A673 (cell line): ENCODE results near the gene SMIM8. TPM values are rescaled to one million over a fixed set of nuclear protein-coding genes. Genes with fewer than 3 reads are reported as not detected.

Experiments
- BruUV-seq: library from RNA; stranded (reverse); fragments of 400-500 nt; replicated peaks from 2 replicates; lab custom pipeline; 2021; lab: Mats Ljungman, UMichigan
- CTCF ChIA-PET: fragments of 300-600 bp; sonication (Branson Sonifier 250); formaldehyde crosslinking; loops from one replicate; lab custom pipeline; 2022; ENCODE audit warnings: antibody characterized with exemption; lab: Charles Lee
- POLR2A ChIA-PET: fragments of 300-600 bp; sonication (Branson Sonifier 250); formaldehyde crosslinking; loops from one replicate; lab custom pipeline; 2022; ENCODE audit warnings: antibody characterized with exemption; ENCODE audit not compliant: low non-redundant PET; lab: Charles Lee
- DNase-seq: peaks from one replicate; pipeline ENCODE4 v3.0.0-alpha.2; 2015; ENCODE audit warnings: low spot score
- H3K27ac ChIP-seq: fragments of 200-600 bp; sonication (generic); 2 replicates; pipeline ENCODE4 v1.5.1; 2016; ENCODE audit warnings: mixed run types, low read depth, mild to moderate bottlenecking, mixed read lengths, antibody characterized with exemption, low read length; ENCODE audit not compliant: poor library complexity, severe bottlenecking
- H3K27me3 ChIP-seq: fragments of 200-600 bp; sonication (generic); replicated peaks from 2 replicates; pipeline ENCODE4 v1.6.1; 2017; ENCODE audit warnings: mixed run types, low read depth, mild to moderate bottlenecking, mixed read lengths, antibody characterized with exemption, low read length; ENCODE audit not compliant: insufficient read depth, poor library complexity
- H3K36me3 ChIP-seq: fragments of 200-600 bp; sonication (generic); 2 replicates; pipeline ENCODE4 v1.6.1; 2016; ENCODE audit warnings: mixed run types, mild to moderate bottlenecking, mixed read lengths, antibody characterized with exemption, low read length; ENCODE audit not compliant: insufficient read depth, poor library complexity, severe bottlenecking
- H3K4me1 ChIP-seq: fragments of 200-600 bp; sonication (generic); 2 replicates; pipeline ENCODE4 v1.6.1; 2017; ENCODE audit warnings: mixed run types, mild to moderate bottlenecking, mixed read lengths, antibody characterized with exemption, low read length; ENCODE audit not compliant: insufficient read depth, poor library complexity, severe bottlenecking
- H3K4me3 ChIP-seq: fragments of 200-600 bp; sonication (generic); 2 replicates; pipeline ENCODE4 v1.5.1; 2016; ENCODE audit warnings: low read depth, mixed run types, mild to moderate bottlenecking, mixed read lengths, low read length; ENCODE audit not compliant: poor library complexity, severe bottlenecking
- H3K9me3 ChIP-seq: fragments of 200-600 bp; sonication (generic); 2 replicates; pipeline ENCODE4 v1.6.1; 2016; ENCODE audit warnings: mixed run types, low read depth, mild to moderate bottlenecking, mixed read lengths, antibody characterized with exemption, low read length; ENCODE audit not compliant: poor library complexity, severe bottlenecking
- CTCF ChIP-seq: fragments of 300-800, 200-600 bp; sonication (generic); conservative IDR thresholded peaks from 2 replicates; pipeline ENCODE4 v1.5.1; 2017; ENCODE audit warnings: low read depth, mild to moderate bottlenecking, antibody characterized with exemption, low read length, moderate library complexity, mixed read lengths
- EZH2 ChIP-seq: fragments of 200-600 bp; sonication (generic); IDR thresholded peaks from 2 replicates; pipeline ENCODE4 v1.6.1; 2017; ENCODE audit warnings: borderline replicate concordance, low read depth, mild to moderate bottlenecking, mixed read lengths, antibody characterized with exemption, low read length; ENCODE audit not compliant: poor library complexity, severe bottlenecking
- intact Hi-C: fragments of 100-400 bp; cut with micrococcal nuclease; formaldehyde crosslinking; loops from one replicate; pipeline ENCODE4 v1.10.0; 2022; ENCODE audit not compliant: unreplicated experiment
- total RNA-seq: library from RNA; stranded (reverse); gene quantifications from 2 replicates; pipeline ENCODE4 v1.2.3, GENCODE V29; 2021

SMIM8 gene
- total RNA-seq, 1 experiment from 2014 or later = 18.8 TPM

- H3K4me1 ChIP-seq = no peaks in the 10 kb centered on the region
- intact Hi-C loops = no loop called here
- H3K9me3 ChIP-seq = no peaks in the 10 kb centered on the region
- no peaks in the 10 kb centered on the region for H3K27me3 ChIP-seq
- TF ChIP-seq EZH2 (no peak), CTCF (no peak)
- no peak for DNase-seq
- POLR2A ChIA-PET = no interaction called here
- no TSS peak for BruUV-seq
- no peaks in the 10 kb centered on the region for H3K36me3 ChIP-seq
- no peak overlapping the region for H3K27ac ChIP-seq
- no peak overlapping the region for H3K4me3 ChIP-seq
- CTCF ChIA-PET = no interaction called here
These were observed 24.3 kb downstream of the SMIM8 start for GRCh38 chr6:87346700-87347099.

- H3K4me3 ChIP-seq = no peak overlapping the region
- no peak for DNase-seq
- no peaks in the 10 kb centered on the region for H3K36me3 ChIP-seq
- TF ChIP-seq CTCF (no peak), EZH2 (no peak)
- BruUV-seq = no TSS peak
- H3K9me3 ChIP-seq = no peaks in the 10 kb centered on the region
- ChIA-PET CTCF (no interaction called here), POLR2A (no interaction called here)
- no peak overlapping the region for H3K27ac ChIP-seq
- no peaks in the 10 kb centered on the region for H3K27me3 ChIP-seq
- no peaks in the 10 kb centered on the region for H3K4me1 ChIP-seq
- intact Hi-C loops = no loop called here
These were observed 27.5 kb downstream of the SMIM8 start for GRCh38 chr6:87349896-87350295.

- BruUV-seq = no TSS peak
- Histone ChIP-seq H3K4me1 (no peaks in the 10 kb centered on the region), H3K4me3 (no peak overlapping the region), H3K9me3 (no peaks in the 10 kb centered on the region), H3K27me3 (no peaks in the 10 kb centered on the region), H3K27ac (no peak overlapping the region), H3K36me3 (no peaks in the 10 kb centered on the region)
- DNase-seq = peak; percentile 21
- ChIA-PET POLR2A (no interaction called here), CTCF (no interaction called here)
- no peak for TF ChIP-seq EZH2
- TF ChIP-seq CTCF = no peak
- intact Hi-C loops = no loop called here
These were observed 28.1 kb downstream of the SMIM8 start for GRCh38 chr6:87350516-87350915.
